COLO668 (cell line): ENCODE measurements around the gene RBM33.

Experiments
- DNase-seq: peaks from one replicate; lab custom pipeline; 2025; ENCODE audit not compliant: unreplicated experiment; lab: John Stamatoyannopoulos, UW

Gene RBM33

GRCh38 chr7:155660059-155660757 lies 15.7 kb downstream of the RBM33 start:
- DNase-seq: no peak

- no peak for DNase-seq
These were observed 16.3 kb downstream of the RBM33 start for GRCh38 chr7:155660758-155661093.

- DNase-seq: no peak
These were observed 18.0 kb downstream of the RBM33 start for GRCh38 chr7:155662343-155663043.

GRCh38 chr7:155663937-155664336 lies 19.5 kb downstream of the RBM33 start:
- no peak for DNase-seq

GRCh38 chr7:155665079-155665956 lies 20.9 kb downstream of the RBM33 start:
- no peak for DNase-seq

- DNase-seq: no peak
These were observed 21.5 kb downstream of the RBM33 start for GRCh38 chr7:155665957-155666287.

GRCh38 chr7:155667241-155667829 lies 22.9 kb downstream of the RBM33 start:
- DNase-seq: no peak

GRCh38 chr7:155669717-155670505 lies 25.4 kb downstream of the RBM33 start:
- no peak for DNase-seq

GRCh38 chr7:155670521-155670920 lies 26.1 kb downstream of the RBM33 start:
- no peak for DNase-seq

- DNase-seq: no peak
These were observed 30.1 kb downstream of the RBM33 start for GRCh38 chr7:155674556-155674955.

GRCh38 chr7:155676052-155676451 lies 31.6 kb downstream of the RBM33 start:
- DNase-seq: no peak

- no peak for DNase-seq
These were observed 33.2 kb downstream of the RBM33 start for GRCh38 chr7:155677688-155678087.

GRCh38 chr7:155680124-155680523 lies 35.7 kb downstream of the RBM33 start:
- no peak for DNase-seq

GRCh38 chr7:155680864-155681263 lies 36.4 kb downstream of the RBM33 start:
- DNase-seq: no peak

- no peak for DNase-seq
These were observed 37.2 kb downstream of the RBM33 start for GRCh38 chr7:155681663-155682062.

GRCh38 chr7:155682484-155682883 lies 38.0 kb downstream of the RBM33 start:
- no peak for DNase-seq

- DNase-seq: no peak
These were observed 38.6 kb downstream of the RBM33 start for GRCh38 chr7:155683098-155683497.

GRCh38 chr7:155683714-155684113 lies 39.3 kb downstream of the RBM33 start:
- DNase-seq: no peak

GRCh38 chr7:155684543-155684942 lies 40.1 kb downstream of the RBM33 start:
- DNase-seq: no peak

GRCh38 chr7:155685070-155685790 lies 40.8 kb downstream of the RBM33 start:
- no peak for DNase-seq
